GM04504 (cell line): ENCODE results near the gene FHAD1.

ENCODE experiments used
- DNase-seq: peaks from one replicate; pipeline ENCODE4 v3.0.0-alpha.2; 2012; ENCODE audit warnings: low read depth

FHAD1 gene

DNA sequence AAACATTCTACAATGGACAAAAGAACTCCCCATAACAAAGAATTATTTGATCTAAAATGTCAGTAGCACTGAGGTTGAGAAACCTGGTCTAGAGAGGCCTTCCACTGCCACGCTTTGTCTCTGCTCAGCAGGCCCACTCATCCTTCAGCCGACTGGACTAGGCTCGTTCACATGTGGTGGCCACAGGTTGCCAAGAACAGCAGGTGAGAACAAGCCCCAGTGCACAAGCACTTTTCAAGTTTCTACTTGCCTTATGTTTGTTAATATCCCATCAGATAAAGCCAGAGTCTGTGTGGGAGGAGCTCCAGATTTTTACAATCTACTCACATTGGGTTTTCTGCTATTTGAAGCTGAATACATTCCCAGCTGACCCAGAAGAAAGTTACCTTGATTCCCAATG, 153.6 kb downstream of the FHAD1 start:
- no peak for DNase-seq

DNA sequence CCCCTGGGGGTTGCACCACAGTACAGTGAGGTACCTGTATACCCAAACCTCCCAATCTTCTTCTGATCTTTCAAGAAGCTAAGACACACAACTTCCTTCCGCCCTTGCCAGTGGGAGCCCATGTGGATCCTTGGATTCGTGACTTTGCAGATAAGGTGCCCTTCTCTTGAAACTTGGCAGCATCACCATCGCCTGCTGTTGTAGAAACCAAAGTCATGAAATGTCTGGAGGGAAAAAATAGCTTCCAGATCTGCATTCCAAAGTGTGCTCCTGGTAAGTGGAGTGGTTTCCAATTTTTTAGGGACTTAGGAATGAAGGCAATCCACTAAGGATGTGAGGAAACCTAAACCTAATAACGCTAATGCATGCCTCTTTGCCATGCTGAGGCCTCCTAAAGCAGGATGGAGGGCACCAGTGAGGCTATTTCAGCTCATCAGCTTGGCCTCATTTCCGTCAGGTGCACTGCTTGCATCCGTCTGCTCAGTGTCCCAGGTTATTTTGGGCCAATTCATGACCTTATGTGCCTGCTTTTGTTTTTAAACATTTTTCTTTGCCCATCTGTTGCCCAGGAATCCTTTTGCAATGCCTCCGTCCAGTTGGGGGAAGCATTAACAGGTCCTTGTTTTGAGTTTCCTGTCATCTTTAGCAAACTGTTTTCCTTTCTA, 154.5 kb downstream of the FHAD1 start:
- DNase-seq: no peak

DNA sequence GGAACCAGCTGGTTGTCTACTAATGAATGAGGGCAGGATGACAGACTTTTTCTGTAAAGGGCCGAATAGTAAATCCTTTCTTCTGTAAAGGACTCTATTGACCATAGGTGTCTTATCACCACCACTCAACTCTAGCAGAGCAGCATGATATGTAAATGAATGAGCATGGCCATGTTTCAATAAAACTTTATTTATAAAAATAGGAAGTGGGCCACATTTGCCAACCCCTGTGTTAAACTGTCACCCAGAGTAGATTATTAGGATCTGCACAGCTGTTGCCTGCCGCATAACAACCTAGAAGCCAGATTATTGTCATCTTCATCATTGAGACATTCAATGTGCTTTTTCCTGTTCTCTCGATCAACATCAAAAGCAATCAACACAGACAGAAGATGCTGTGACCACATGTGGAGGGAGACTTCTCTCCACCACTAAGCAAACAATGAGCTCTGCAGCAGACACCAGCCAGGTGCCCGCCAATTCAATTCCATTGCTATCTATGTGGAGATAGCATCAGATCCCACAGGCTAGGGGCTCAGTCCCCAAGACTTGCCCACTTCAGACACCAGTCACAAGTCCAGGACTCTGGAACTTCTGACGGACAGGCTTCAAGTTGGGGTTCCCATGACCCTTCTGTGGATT, 155.9 kb downstream of the FHAD1 start:
- DNase-seq: no peak

DNA sequence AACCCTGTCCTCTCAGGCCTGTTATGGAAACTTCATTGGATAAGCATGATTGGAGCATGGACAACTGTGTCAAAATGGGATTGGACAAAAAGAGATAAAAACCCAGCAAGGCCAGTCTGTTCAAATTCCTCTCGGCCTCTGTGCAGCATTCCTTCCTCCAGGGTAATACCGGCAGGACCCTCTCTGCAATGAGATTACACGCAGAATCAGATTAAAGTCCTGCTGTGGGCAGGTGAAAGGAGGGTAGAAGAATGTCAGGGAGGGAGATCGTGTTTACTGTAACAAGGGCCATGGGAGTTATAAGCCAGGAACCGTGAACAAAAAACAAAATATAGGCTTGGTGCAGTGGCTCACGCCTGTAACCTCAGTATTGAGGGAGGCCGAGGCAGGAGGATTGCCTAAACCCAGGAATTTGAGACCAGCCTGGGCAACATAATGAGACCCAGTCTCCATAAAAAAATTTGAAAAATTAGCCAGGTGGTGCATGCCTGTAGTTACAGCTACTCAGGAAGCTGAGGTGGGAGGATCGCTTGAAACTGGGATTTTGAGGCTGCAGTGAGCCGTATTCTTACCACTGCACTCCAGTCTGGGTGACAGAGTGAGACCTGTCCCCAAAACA, 157.0 kb downstream of the FHAD1 start:
- no peak for DNase-seq

DNA sequence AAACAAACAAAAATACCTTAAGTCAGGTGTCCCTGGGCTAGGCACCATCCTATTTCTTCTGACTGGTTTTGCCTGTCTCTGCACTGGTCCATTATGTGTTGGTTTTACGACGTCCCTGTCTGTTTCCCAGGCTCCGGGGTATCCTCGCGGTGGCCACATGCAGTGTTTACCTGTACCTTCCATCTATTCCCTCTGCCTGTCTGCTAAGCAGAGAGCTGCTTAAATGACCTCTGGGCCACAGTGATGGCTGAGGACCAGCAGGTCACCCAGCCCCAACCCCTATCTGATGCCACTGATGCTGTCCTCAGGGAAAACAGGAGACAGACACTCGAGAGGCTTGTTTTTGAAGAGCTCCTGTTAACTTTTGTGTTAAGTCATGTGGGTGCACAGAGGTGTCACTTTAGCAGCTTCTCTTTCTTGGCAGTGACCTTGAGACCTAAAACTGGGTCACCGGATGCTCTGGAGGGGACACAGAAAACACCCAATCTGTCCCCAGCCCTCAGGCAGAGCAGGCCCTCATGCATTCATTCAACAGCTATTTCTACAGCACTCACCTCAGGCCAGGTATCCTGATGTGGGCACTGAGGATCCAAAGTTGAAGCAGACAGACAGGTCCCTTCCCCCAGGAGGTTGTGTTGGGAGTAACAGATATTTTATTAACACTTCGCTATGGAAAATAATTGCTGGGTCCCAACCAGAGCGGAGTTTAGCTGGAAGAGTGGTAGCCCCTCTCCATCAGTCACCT, 158.3 kb downstream of the FHAD1 start:
- DNase-seq: no peak

DNA sequence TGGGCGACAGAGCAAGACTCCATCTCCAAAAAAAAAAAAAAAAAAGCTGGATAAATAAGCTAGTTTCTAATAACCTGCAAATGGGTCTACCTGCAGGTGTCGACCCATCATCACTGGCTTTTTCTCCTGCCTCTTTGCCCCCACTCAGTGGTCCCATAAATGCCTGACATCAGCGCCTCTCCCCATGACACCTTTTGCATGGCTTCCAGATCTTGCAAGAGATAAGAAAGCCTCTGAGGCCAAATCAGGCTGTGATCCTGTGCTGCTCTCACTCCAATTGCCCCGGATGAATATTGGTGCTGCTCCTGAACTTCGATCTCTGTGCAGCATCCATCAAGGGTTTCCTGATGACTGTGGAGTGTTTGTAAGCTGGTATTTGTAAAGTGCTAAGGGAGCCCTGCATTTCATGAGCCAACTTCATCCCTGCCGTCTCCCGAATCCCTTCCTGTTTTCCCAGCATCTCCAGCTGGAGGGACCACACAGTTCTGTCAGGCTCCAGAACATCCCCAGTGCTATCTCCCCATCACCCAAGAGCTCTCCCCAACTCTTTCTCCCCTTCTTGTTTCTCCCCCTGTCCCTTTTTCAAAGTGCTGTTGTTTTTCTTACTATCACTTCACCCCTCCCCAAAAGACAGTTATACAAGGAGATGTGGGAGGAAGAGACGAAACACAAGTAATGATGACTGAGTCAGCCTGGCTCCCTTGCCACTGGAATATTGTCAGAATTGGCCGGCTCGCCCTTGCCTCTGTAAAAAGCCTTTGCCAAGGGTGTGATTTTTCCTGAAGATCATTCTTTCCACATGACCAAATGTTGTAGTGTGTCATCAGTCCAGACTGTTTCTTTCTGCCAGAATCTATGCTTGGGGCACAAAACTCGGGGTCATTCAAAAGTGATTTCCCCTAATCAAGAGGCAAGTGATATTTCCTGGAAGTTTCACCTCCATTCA, 159.9 kb downstream of the FHAD1 start:
- peak; percentile 84 for DNase-seq

DNA sequence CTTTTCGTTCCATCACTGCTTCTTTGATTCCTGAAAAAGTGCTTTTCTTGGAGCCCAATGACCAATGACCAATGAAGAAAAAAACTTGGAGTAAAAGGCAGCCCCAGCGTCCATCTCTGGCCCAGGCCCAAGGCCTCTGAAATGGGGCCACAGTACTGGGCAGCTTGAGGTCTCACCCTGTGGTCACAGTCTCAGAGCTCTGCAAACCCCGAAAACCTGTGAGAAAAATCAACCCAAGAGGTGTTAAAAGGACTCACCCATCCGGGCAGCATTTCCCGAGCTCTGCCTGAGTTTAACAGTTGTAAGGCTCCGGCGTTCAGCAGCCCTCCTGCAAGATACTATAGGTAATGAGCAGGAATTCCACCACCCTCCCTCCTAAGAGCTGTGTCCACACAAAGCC, 160.6 kb downstream of the FHAD1 start:
- no peak for DNase-seq

DNA sequence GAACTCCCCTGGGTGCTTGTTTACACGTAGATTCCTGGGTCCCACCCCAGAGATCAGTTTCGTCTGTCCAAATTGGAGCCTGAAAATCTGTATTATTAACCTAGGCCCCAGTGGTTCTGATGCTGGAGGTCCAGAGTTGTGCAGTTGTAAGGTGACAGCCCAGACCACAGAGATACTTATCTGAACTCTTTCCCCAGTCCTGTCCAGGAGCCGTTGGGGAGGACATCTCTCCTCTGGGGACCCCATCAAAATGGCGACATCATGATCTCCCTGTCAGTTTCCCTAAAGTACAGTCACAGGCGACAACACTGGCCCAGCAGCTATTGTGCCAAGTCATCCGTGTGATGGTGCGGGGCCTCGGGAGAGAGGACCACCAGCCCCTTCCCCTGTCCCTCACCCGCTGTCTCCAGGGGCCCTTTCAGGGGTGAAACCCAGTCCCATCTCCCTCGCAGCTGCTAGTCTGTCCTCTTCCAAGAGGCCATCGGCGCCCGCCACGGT, 161.9 kb downstream of the FHAD1 start:
- DNase-seq: no peak

DNA sequence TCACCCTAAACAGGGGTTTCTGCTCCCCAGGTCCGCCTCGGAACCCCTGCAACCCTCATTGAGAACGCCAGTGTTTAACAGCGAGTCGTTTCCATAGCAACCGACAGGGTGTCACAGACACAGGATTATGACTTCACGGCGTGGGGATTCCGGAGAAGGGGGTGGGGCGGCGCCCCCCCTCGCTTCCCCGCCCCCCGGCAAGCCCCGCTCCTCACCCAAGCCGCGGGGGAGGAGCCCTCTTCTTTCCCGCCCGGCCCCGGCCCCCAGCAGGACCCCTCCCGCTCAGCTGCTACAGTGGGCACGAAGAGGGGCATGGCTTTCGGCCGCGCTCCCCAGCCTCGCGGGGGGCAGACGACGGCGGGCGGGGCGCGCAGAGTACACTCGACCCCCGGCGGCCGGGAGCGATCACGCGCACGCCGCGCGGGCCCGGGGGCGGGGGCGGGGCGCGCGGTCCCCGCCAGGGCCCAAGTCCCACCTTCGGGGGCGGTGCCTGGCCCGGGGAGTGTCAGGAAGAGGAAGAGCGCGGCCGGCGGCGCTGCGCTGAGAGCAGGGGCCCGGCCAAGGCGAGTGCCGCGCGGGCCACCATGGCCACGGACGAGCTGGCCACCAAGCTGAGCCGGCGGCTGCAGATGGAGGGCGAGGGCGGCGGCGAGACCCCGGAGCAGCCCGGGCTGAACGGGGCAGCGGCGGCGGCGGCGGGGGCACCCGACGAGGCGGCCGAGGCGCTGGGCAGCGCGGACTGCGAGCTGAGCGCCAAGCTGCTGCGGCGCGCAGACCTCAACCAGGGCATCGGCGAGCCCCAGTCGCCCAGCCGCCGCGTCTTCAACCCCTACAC, 162.6 kb downstream of the FHAD1 start, which contains the start of gene EFHD2:
TSS of gene EFHD2 (plus strand) at position 501 of the 835 bp plus-strand sequence. CDS start at position 585, 84 bp downstream.
- no peak for DNase-seq

DNA sequence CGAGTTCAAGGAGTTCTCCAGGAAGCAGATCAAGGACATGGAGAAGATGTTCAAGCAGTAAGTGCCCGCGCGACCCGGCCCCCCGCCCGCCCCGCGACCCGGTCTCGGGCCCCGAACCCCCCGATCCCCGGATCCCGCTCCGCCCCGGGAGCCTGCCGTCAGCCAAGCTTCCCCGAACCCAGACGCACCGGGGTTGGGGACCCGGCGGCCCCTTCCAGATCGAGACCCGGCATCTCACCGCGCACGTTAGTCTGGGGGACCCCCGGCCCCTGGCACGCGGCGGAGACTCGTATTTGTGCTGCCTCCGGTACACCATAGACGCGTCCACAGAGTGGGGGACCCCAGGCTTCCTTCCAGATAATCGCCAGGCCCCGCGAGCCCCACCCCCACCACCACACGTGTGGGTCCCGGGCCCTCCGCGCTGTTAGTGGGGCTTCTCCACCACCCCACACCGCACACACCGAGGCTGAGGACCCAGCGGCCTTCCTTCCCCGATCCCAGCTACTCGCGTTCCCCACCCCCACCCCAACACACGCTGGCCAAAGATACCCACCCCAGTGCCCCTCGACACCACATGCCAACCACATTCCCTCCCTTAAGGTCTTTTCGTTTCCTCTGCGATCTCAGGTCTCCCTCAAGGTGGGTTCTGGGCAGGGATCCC, 163.3 kb downstream of the FHAD1 start:
- no peak for DNase-seq

DNA sequence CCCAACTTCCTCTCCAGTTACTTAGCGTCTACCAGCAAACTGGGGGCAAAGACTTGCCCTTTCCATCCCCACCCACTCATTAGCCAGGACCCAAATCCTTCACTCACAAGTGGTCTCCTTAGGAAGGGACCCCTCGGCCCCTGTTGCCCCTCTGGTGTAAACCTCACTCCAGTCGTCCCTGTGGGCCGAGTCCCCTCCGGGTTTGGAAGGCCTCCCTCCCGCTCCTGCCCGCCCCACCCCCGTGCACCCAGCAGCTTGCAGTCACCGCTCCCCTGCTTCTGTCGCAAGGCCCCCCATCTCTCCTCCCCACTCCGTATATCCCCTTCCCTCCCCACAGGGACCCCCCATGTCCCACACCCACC, 163.8 kb downstream of the FHAD1 start:
- DNase-seq: no peak

DNA sequence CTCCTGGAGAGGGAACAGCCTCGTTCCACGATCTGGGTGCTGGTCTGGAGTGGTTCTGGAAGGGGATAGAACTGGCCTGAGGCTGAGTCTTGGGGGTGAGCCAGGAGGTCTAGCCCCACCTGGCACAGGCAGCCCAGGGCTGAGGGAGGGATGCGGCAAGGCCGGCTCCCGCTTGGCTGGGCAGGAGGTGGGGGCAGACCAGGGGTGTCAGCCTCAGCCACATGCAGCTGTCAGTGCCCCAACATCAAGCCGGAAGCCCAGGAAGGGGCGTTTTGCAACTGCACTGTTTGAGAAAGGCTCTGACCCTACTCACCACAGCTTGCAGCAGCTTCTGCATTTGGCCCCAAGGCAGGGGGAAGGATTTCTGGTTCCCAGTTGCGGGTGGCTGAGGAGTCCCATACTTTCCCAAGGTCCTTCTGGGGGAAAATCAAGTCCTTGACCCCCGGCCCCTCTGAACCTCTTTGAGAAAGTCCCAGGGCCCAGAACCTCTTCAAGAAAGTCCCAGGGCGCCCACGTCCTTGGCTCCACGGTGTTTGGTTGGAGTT, 164.6 kb downstream of the FHAD1 start:
- DNase-seq: no peak

DNA sequence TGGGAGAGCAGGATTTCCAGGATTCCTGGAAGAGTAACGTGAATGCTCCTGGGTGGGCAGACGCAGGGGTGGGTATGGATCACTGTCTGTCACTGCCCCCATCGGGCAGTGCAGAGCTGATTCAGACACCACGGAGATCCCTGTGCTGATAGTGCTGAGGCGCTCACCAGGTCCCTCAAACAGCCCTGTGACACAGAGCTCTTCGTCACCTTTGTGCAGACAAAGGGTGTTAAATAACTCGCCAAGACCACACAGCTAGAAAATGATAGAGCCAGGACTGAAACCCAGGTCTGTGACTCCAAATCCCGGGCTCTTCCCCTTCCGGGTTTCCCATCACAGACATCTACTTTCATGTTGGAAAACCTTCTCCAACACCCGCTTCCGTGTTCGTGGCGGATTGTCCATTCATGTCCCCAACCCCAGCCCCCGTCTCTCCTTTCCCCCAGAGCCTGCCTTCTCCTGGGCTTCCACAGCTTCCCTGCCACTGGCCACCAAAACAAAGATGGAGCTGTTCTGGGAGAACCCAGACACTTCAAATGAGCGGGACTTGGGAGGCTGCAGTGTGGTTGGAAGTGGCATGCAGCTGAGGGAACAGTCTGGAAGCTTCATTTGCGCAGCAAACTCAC, 165.3 kb downstream of the FHAD1 start:
- DNase-seq: no peak

DNA sequence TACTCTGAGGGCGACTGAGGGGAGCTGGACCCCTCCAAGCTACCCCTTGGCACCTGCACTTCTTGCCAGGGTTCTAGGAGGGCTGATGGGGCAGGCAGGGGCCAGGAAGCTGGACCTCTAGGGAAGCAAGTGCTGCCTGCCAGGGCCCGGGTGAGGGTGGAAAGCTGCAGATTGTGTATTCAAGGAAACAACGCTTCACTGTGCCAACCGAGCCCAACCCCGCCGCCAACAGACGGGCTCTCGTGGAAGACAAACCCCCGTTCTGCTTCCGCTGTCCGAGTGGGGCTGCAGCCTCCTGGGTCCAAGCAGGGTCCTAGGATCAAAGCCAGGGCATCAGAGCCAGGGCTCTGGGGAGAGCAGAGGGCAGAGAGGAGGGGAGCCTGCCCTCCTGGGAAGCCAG, 165.8 kb downstream of the FHAD1 start:
- DNase-seq: no peak

DNA sequence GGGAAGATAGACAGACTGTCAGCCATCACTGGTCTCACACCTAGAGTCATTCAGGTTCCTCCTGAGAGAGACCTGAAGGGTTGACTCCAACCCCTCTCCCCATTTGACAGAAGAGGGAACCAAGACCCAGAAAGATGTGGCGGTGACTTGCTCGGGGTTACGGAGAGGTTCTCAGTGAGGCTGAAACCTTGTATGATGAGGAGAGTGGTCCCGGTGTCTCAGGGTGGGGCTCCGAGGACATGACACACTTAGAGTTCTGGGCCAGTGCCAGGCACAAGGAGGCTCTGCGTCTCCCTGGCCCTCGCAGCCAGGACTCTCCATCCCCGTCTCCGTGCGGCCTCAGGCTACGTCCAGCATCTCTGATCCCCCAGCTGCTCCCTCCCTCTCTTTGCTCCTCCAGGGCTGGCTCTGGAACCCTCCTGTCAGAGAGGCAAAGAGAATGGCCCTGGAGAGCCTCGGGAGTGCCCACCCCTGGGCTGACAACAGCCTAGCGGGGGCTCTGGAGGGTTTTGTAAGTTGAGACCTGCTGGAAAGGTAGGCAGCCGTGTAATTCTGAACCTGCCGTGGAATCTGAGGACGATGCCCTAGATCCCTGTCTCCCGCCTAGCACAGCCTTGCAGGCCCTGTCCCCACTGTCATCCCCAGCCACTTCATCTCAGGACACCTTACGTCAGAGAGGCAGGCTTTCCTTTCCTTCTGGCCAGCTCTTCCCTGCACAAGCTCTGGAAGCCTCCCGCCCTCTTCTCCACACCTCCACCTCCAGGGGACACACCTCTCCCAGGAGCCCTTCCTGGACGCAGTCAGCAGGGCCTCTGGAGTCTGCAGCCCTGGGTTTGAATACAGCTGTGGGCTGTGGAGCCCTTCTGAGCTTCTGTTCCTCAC, 166.8 kb downstream of the FHAD1 start:
- no peak for DNase-seq

DNA sequence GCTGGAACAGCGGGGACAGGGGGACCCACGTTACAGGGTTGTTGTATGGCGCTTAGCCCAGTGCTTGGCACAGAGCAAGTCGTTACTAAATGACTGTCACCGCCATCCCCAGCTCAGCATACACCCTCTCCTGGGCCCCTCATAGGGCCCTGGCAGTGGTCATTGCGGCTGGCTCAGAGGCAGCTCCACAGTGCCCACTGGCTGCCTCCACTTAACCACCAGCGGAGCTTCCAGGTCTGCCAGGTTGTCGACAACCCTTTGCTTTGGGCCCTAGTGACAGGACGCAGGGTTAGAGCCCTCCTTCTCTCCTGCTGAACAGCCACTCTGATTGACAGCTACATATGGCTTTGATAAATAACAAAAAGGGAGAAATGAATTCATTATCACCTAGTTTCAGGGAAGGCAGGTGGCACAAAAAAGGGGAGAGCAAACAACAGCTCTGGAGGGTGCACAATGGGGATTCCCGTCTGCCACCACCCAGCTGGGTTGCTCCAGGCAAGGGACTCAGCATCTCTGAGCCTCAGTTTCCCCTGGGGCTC, 167.5 kb downstream of the FHAD1 start:
- DNase-seq: no peak

DNA sequence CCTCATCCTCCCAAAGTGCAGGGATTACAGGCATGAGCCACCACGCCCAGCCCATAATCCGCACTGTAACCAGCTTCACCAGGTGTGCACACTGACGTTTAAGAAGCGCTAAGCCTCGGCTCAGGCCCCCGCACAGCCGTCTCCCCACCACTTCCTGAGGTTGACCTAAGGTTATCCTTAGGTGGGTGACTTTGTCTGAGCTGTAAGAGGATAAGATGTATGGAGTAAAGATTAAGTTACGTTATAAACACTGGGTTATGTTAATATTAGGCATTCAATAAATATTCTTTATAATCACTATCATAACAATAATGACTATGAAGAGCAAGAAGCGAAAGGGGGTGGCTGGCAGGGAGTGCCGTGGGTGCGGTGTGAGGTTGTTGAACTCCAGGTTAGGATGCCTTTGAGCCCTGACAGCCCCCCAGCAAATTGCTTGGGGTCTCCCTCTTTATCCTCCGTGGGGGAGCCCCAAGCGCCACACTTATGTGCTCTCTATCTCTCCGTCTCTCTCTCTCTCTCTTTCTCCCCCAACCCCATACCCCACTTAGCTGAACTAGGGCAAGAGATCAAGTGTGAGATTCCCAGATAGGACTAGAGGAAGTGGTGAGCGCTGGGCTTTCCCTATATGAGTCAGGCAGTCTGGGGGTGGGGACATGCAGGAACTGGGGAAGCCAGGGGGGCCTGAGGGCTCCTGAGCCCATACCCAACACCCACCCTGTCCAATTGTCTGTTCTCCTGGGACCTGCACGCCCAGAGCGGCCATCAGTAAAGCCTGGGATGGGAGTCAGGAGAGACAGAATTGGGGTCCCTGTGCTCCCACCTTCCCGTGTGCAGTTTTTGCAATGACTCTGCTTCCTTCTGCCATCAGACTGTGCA, 170.3 kb downstream of the FHAD1 start:
- no peak for DNase-seq
